GM10248 (cell line): Measurements from ENCODE around the gene INTS12.
"Not testable (repeated sequence)": the region's sequence is repeated elsewhere in the genome, so short reads cannot be mapped to it uniquely, and the experiment has no call there.

Experiments
- CTCF ChIA-PET: fragments of 300-600 bp; sonication (Branson Sonifier 250); formaldehyde crosslinking; extraction: SDS; loops from one replicate; lab custom pipeline; 2021; ENCODE audit warnings: antibody characterized with exemption; lab: Yijun Ruan, JAX
- POLR2A ChIA-PET: fragments of 350-650 bp; sonication (Branson Sonifier 250); formaldehyde crosslinking; extraction: SDS; loops from one replicate; lab custom pipeline; 2020; ENCODE audit warnings: antibody characterized with exemption; lab: Yijun Ruan, JAX
- DNase-seq: peaks from one replicate; pipeline ENCODE4 v3.0.0; 2012; ENCODE audit errors: extremely low spot score
- CTCF ChIP-seq: IDR thresholded peaks from 2 replicates; pipeline ENCODE4 v1.5.1; 2012; ENCODE audit warnings: mild to moderate bottlenecking, low read depth; ENCODE audit errors: extremely low read depth, missing control alignments, control extremely low read depth

The INTS12 gene

DNA sequence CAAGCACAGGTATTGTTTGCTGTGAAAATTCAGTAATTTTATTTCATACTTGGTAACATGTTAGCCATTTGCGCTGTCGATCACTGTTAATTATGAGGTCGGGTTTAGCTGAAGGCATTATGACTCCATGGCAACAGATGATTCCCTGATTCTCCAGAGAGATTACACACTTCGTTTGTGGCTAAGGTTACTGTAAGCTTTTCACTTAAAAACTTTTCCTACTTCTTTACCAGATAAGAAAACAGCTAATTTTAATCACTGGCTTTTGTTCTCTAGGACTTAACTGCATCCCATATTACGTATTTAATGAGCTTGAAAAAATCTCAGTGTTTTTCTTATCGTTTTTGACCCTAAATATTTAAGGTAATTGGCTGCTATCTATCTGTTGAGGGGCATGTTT lies 2.2 kb upstream of the INTS12 start:
- ChIA-PET CTCF (interaction anchor here (0.8 to 4.3 kb wide), 4 partner anchors 8 to 190 kb away, joined by 3 to 20 read pairs (median 3); no protein-coding TSS in a partner anchor), POLR2A (no interaction called here)
- TF ChIP-seq CTCF = no peak
- DNase-seq = no peak

GRCh38 chr4:105710012-105710600 lies 1.6 kb upstream of the INTS12 start:
- POLR2A ChIA-PET = interaction anchor here (0.7 kb wide), 1 partner anchor 80 kb away, joined by 10 read pairs; no protein-coding TSS in a partner anchor
- DNase-seq = no peak
- CTCF ChIA-PET = interaction anchor here (0.8 to 4.3 kb wide), 6 partner anchors 9 to 237 kb away, joined by 3 to 20 read pairs (median 3); partner anchors contain the start of gene PPA2
- no peak for TF ChIP-seq CTCF

- ChIA-PET POLR2A (no interaction called here), CTCF (interaction anchor here (1.2 to 4.3 kb wide), 3 partner anchors 26 to 189 kb away, joined by 3 to 20 read pairs (median 6); no protein-coding TSS in a partner anchor)
- no peak for TF ChIP-seq CTCF
- no peak for DNase-seq
These were observed 577 bp upstream of the INTS12 start for GRCh38 chr4:105709081-105709450.

DNA sequence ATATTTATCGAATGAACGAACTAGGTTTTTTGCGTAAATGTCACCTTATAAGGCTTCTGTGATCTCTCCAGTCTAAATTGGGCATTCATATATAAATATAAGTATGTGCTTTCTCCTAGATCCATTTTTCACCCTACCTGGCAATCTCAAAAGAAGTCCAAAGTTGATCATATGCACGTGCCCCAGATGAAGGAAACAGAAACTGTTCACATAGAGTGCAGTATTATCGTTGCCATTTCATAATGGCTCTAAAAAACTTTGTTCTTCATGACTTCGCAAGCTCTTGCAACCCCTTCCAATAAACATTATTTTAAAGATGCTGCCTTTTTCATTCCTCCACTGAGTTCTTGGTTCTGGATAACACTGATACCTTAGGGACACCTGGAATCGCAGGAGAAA lies 708 bp downstream of the INTS12 start:
- POLR2A ChIA-PET = no interaction called here
- TF ChIP-seq CTCF = no peak
- CTCF ChIA-PET = interaction anchor here (0.8 to 4.3 kb wide), 3 partner anchors 8 to 187 kb away, joined by 5 to 20 read pairs (median 6); no protein-coding TSS in a partner anchor
- DNase-seq = no peak

GRCh38 chr4:105698607-105699006 lies 9.9 kb downstream of the INTS12 start:
- CTCF ChIA-PET = interaction anchor here (1.1 to 1.5 kb wide), 2 partner anchors 23 to 239 kb away, joined by 3 read pairs; no protein-coding TSS in a partner anchor
- POLR2A ChIA-PET = no interaction called here

GRCh38 chr4:105695832-105696231 lies 12.7 kb downstream of the INTS12 start:
- CTCF ChIA-PET = interaction anchor here (1.4 kb wide), 1 partner anchor 221 kb away, joined by 3 read pairs; the partner anchor contains the start of gene PPA2
- POLR2A ChIA-PET, DNase-seq: not testable (repeated sequence)

More at GRCh38 chr4:105698607-105699006, 9.9 kb downstream of the INTS12 start:
- no peak for DNase-seq
- TF ChIP-seq CTCF = no peak

- DNase-seq, POLR2A ChIA-PET: not testable (repeated sequence)
- CTCF ChIA-PET = interaction anchor here (1.4 kb wide), 1 partner anchor 220 kb away, joined by 3 read pairs; the partner anchor contains the start of gene PPA2
These were observed 13.7 kb downstream of the INTS12 start for GRCh38 chr4:105694812-105695211.
